Thoracic aorta (tissue), 2 donors: ENCODE results near the gene HPN. TPM values are rescaled to one million over a fixed set of nuclear protein-coding genes. Genes with fewer than 3 reads are reported as not detected.

ENCODE experiments used
- ATAC-seq: fragments of 150-250 bp; one replicate; pipeline ENCODE4 v1.8.0; 2017; ENCODE audit warnings: low read depth; ENCODE audit not compliant: insufficient number of reproducible peaks, low FRiP score
- DNase-seq: peaks from one replicate; pipeline ENCODE4 v3.0.0-alpha.2; 2020; ENCODE audit warnings: low spot score
- H3K27ac ChIP-seq, 2 donors: fragments of 200-600 bp; sonication (generic); 1 replicate in 1 of 2; 2 replicates in 1 of 2; pipeline ENCODE4 v1.5.1; 2016; ENCODE audit warnings: mild to moderate bottlenecking in 2 of 2, moderate library complexity in 2 of 2
- H3K27me3 ChIP-seq: fragments of 200-600 bp; sonication (generic); replicated peaks from 2 replicates; pipeline ENCODE4 v1.6.0; 2016; ENCODE audit warnings: mild to moderate bottlenecking; ENCODE audit not compliant: insufficient read depth
- H3K36me3 ChIP-seq: fragments of 200-600 bp; sonication (generic); one replicate; pipeline ENCODE4 v1.5.1; 2016
- H3K4me1 ChIP-seq, 2 donors: fragments of 200-600 bp; sonication (generic); 1 replicate in 1 of 2; 2 replicates in 1 of 2; pipeline versions ENCODE4 v1.5.1 to v1.6.0; 2016; ENCODE audit warnings: low read depth in 2 of 2, mild to moderate bottlenecking in 1 of 2; ENCODE audit not compliant: control insufficient read depth in 1 of 2
- H3K4me3 ChIP-seq: fragments of 200-600 bp; sonication (generic); 2 replicates; pipeline ENCODE4 v1.5.1; 2016; ENCODE audit warnings: mild to moderate bottlenecking
- H3K9me3 ChIP-seq: fragments of 200-600 bp; sonication (generic); 2 replicates; pipeline ENCODE4 v1.5.1; 2016
- CTCF ChIP-seq: fragments of 200-600 bp; sonication (generic); IDR thresholded peaks from one replicate; pipeline ENCODE4 v1.5.1; 2019; ENCODE audit warnings: antibody characterized with exemption
- total RNA-seq, 2 donors: library from RNA; depleted of rRNA; stranded (reverse); fragments of >200 nt; gene quantifications; one replicate each; pipeline versions ENCODE4 v1.1.0 to v1.2.3, GENCODE V29; 2016

HPN gene
- total RNA-seq, 2 donors from 2014 or later = 0.35 to 5.4 TPM

GRCh38 chr19:35095667-35096368 is 54.3 kb downstream of the HPN start:
- ATAC-seq (no peak), DNase-seq (no peak)
- Histone ChIP-seq H3K27me3 (no peaks in the 10 kb centered on the region), H3K9me3 (no peaks in the 10 kb centered on the region), H3K4me3 (no peak overlapping the region), H3K36me3 (no peaks in the 10 kb centered on the region), H3K4me1 (peaks cover 0 to 3% of the 10 kb centered on the region in 2 donors), H3K27ac (no peak overlapping the region)
- no peak for TF ChIP-seq CTCF

GRCh38 chr19:35098413-35099049 is 57.0 kb downstream of the HPN start:
- TF ChIP-seq CTCF = no peak
- DNase-seq = no peak
- Histone ChIP-seq H3K4me1 (no peaks in the 10 kb centered on the region), H3K27me3 (no peaks in the 10 kb centered on the region), H3K4me3 (no peak overlapping the region), H3K36me3 (no peaks in the 10 kb centered on the region), H3K27ac (no peak overlapping the region), H3K9me3 (no peaks in the 10 kb centered on the region)
- ATAC-seq = no peak

- TF ChIP-seq CTCF = no peak
- DNase-seq = no peak
- H3K4me1 ChIP-seq = no peaks in the 10 kb centered on the region
- H3K36me3 ChIP-seq = no peaks in the 10 kb centered on the region
- no peak overlapping the region for H3K4me3 ChIP-seq
- H3K27me3 ChIP-seq = no peaks in the 10 kb centered on the region
- no peak overlapping the region for H3K27ac ChIP-seq
- no peaks in the 10 kb centered on the region for H3K9me3 ChIP-seq
- ATAC-seq = no peak
Measured at GRCh38 chr19:35099155-35099896, 57.8 kb downstream of the HPN start.

- no peak for ATAC-seq
- no peaks in the 10 kb centered on the region for H3K36me3 ChIP-seq
- H3K27me3 ChIP-seq = no peaks in the 10 kb centered on the region
- H3K9me3 ChIP-seq = no peaks in the 10 kb centered on the region
- H3K4me3 ChIP-seq = no peak overlapping the region
- H3K27ac ChIP-seq = no peak overlapping the region
- no peak for TF ChIP-seq CTCF
- no peaks in the 10 kb centered on the region for H3K4me1 ChIP-seq
- no peak for DNase-seq
Measured at GRCh38 chr19:35099897-35100275, 58.4 kb downstream of the HPN start.
